H1 (cell line): ENCODE measurements around the gene ASCC1. TPM values are rescaled to one million over a fixed set of nuclear protein-coding genes. Genes with fewer than 3 reads are reported as not detected.

Experiments used
- CTCF ChIA-PET: fragments of 300-600 bp; sonication (Branson Sonifier 250); formaldehyde crosslinking; loops from one replicate; lab custom pipeline; 2021; ENCODE audit not compliant: partially characterized antibody; lab: Charles Lee
- POLR2A ChIA-PET: fragments of 300-600 bp; sonication (Branson Sonifier 250); formaldehyde crosslinking; loops from one replicate; lab custom pipeline; 2021; ENCODE audit warnings: inconsistent platforms; ENCODE audit not compliant: partially characterized antibody; lab: Charles Lee
- DNase-seq, 2 experiments: peaks; one replicate each; pipeline versions ENCODE4 v3.0.0 to v3.0.0-alpha.2; 2010 to 2022; ENCODE audit warnings: low spot score in 2 of 2, low read depth in 1 of 2, mixed read lengths in 1 of 2
- FAIRE-seq: peaks from 2 replicates; lab custom pipeline; 2011; peaks lifted over from hg19 to GRCh38; lab: Jason Lieb, UNC
- H2AFZ ChIP-seq: 2 replicates; pipeline ENCODE4 v1.8.1; 2012; ENCODE audit warnings: low read length, inconsistent platforms
- H2AK5ac ChIP-seq: 2 replicates; pipeline ENCODE4 v1.6.1; 2013; ENCODE audit warnings: low read depth, low read length
- H2BK120ac ChIP-seq: replicated peaks from 2 replicates; pipeline ENCODE3; 2013; ENCODE audit warnings: low read depth, low read length, inconsistent platforms
- H2BK12ac ChIP-seq: 2 replicates; pipeline ENCODE4 v1.6.1; 2013; ENCODE audit warnings: low read depth, low read length
- H2BK15ac ChIP-seq: 2 replicates; pipeline ENCODE4 v1.6.1; 2013; ENCODE audit warnings: low read length
- H2BK20ac ChIP-seq: 2 replicates; pipeline ENCODE4 v1.6.1; 2013; ENCODE audit warnings: low read length
- H2BK5ac ChIP-seq: 2 replicates; pipeline ENCODE4 v1.6.1; 2013; ENCODE audit warnings: low read depth, low read length
- H3K14ac ChIP-seq: 2 replicates; pipeline ENCODE4 v1.6.1; 2013; ENCODE audit warnings: inconsistent platforms; ENCODE audit not compliant: insufficient read length
- H3K18ac ChIP-seq: 2 replicates; pipeline ENCODE4 v1.6.1; 2013; ENCODE audit warnings: low read length; ENCODE audit errors: extremely low read depth
- H3K23ac ChIP-seq: 2 replicates; pipeline ENCODE4 v1.6.1; 2013; ENCODE audit warnings: inconsistent platforms; ENCODE audit not compliant: insufficient read length
- H3K23me2 ChIP-seq: 2 replicates; pipeline ENCODE4 v1.6.1; 2013; ENCODE audit warnings: low read depth, low read length
- H3K27ac ChIP-seq: 2 replicates; pipeline ENCODE4 v1.6.1; 2011; ENCODE audit warnings: low read depth, low read length, inconsistent platforms
- H3K27me3 ChIP-seq, 4 experiments: replicated peaks in 1 of 4; 1 replicate in 1 of 4; 2 replicates in 3 of 4; pipeline versions ENCODE4 v1.6.1 to v1.8.1; 2011 to 2013; ENCODE audit warnings: low read length in 3 of 4, mild to moderate bottlenecking in 3 of 4, inconsistent platforms in 2 of 4, mixed read lengths in 2 of 4, moderate library complexity in 1 of 4; ENCODE audit not compliant: control insufficient read depth in 3 of 4, insufficient read depth in 3 of 4; ENCODE audit errors: extremely low read depth in 1 of 4
- H3K36me3 ChIP-seq, 4 experiments: 2 replicates each; pipeline versions ENCODE4 v1.6.1 to v1.8.1; 2011 to 2013; ENCODE audit warnings: mild to moderate bottlenecking in 4 of 4, low read length in 3 of 4, moderate library complexity in 2 of 4, control low read depth in 1 of 4, inconsistent platforms in 1 of 4; ENCODE audit not compliant: insufficient read depth in 4 of 4, control insufficient read depth in 2 of 4
- H3K4ac ChIP-seq: replicated peaks from 2 replicates; pipeline ENCODE3; 2013; ENCODE audit warnings: low read length, low read depth, mixed read lengths, inconsistent platforms; ENCODE audit not compliant: insufficient read length
- H3K4me1 ChIP-seq, 4 experiments: replicated peaks in 1 of 4; 1 replicate in 1 of 4; 2 replicates in 3 of 4; pipeline versions ENCODE4 v1.6.1 to v1.8.1; 2011 to 2013; ENCODE audit warnings: low read length in 3 of 4, inconsistent platforms in 2 of 4, mixed read lengths in 1 of 4; ENCODE audit not compliant: insufficient read depth in 4 of 4, control insufficient read depth in 3 of 4
- H3K4me2 ChIP-seq, 2 experiments: 2 replicates each; pipeline versions ENCODE4 v1.6.1 to v1.8.1; 2011 to 2013; ENCODE audit warnings: low read depth in 2 of 2, low read length in 2 of 2, control low read depth in 1 of 2, inconsistent platforms in 1 of 2, mild to moderate bottlenecking in 1 of 2; ENCODE audit not compliant: insufficient read depth in 1 of 2
- H3K4me3 ChIP-seq, 4 experiments: fragments of 200-600, 300-600 bp in 1 of 4; sonication (generic), shearing (Covaris generic), sonication (Bioruptor Twin) in 1 of 4; 2 replicates each; pipeline versions ENCODE4 v1.5.1 to v1.8.1; 2011 to 2016; ENCODE audit warnings: low read length in 4 of 4, low read depth in 3 of 4, control low read depth in 2 of 4, inconsistent platforms in 2 of 4, mild to moderate bottlenecking in 2 of 4, mixed read lengths in 1 of 4, moderate library complexity in 1 of 4; ENCODE audit not compliant: insufficient read depth in 2 of 4; ENCODE audit errors: extremely low read depth in 1 of 4
- H3K56ac ChIP-seq: replicated peaks from 2 replicates; pipeline ENCODE3; 2013; ENCODE audit warnings: low read depth, mild to moderate bottlenecking, mixed read lengths, low read length, inconsistent platforms; ENCODE audit not compliant: insufficient read length
- H3K79me1 ChIP-seq: 2 replicates; pipeline ENCODE4 v1.6.1; 2013; ENCODE audit warnings: low read depth, low read length, control low read depth
- H3K79me2 ChIP-seq, 2 experiments: 2 replicates each; pipeline versions ENCODE4 v1.6.1 to v1.8.1; 2012 to 2013; ENCODE audit warnings: low read length in 2 of 2, mild to moderate bottlenecking in 2 of 2, inconsistent platforms in 1 of 2; ENCODE audit not compliant: insufficient read depth in 2 of 2, control insufficient read depth in 1 of 2
- H3K9ac ChIP-seq, 4 experiments: replicated peaks in 1 of 4; 1 replicate in 1 of 4; 2 replicates in 3 of 4; pipeline versions ENCODE4 v1.6.1 to v1.8.1; 2011 to 2013; ENCODE audit warnings: low read depth in 3 of 4, low read length in 3 of 4, control low read depth in 2 of 4, mild to moderate bottlenecking in 2 of 4, moderate library complexity in 2 of 4, inconsistent platforms in 1 of 4; ENCODE audit errors: extremely low read depth in 1 of 4
- H3K9me3 ChIP-seq, 2 experiments: 2 replicates each; pipeline versions ENCODE4 v1.6.1 to v1.8.1; 2012 to 2013; ENCODE audit warnings: mild to moderate bottlenecking in 2 of 2, moderate library complexity in 2 of 2, control low read depth in 1 of 2, inconsistent platforms in 1 of 2, low read depth in 1 of 2, low read length in 1 of 2, mixed read lengths in 1 of 2; ENCODE audit not compliant: insufficient read depth in 2 of 2
- H4K20me1 ChIP-seq, 2 experiments: replicated peaks in 1 of 2; 2 replicates each; pipeline versions ENCODE3 to v1.8.1; 2011 to 2013; ENCODE audit warnings: inconsistent platforms in 2 of 2, low read length in 2 of 2, mild to moderate bottlenecking in 1 of 2; ENCODE audit not compliant: insufficient read depth in 2 of 2, control insufficient read depth in 1 of 2
- H4K5ac ChIP-seq: 2 replicates; pipeline ENCODE4 v1.6.1; 2013; ENCODE audit warnings: low read length, low read depth, mixed read lengths, inconsistent platforms; ENCODE audit not compliant: insufficient read length
- H4K8ac ChIP-seq: 2 replicates; pipeline ENCODE4 v1.8.0; 2013; ENCODE audit warnings: mild to moderate bottlenecking, moderate library complexity, low read length, inconsistent platforms; ENCODE audit not compliant: insufficient read depth; ENCODE audit errors: extremely low read depth
- H4K91ac ChIP-seq: replicated peaks from 2 replicates; pipeline ENCODE3; 2013; ENCODE audit warnings: low read length, mixed read lengths, inconsistent platforms; ENCODE audit not compliant: insufficient read length
- CHD2 ChIP-seq: IDR thresholded peaks from 2 replicates; pipeline ENCODE4 v1.6.1; 2012; ENCODE audit warnings: low read length, improper control_type of control experiment
- CTCF ChIP-seq, 3 experiments: IDR thresholded peaks; 1 replicate in 2 of 3; 2 replicates in 1 of 3; pipeline versions ENCODE4 v1.5.1 to v1.6.1; 2011; ENCODE audit warnings: low read length in 3 of 3, mild to moderate bottlenecking in 3 of 3, inconsistent platforms in 2 of 3, low read depth in 1 of 3, moderate library complexity in 1 of 3; ENCODE audit not compliant: insufficient read depth in 1 of 3; ENCODE audit errors: control extremely low read depth in 1 of 3
- FOSL1 ChIP-seq: IDR thresholded peaks from 2 replicates; pipeline ENCODE4 v1.6.1; 2011; ENCODE audit warnings: mild to moderate bottlenecking, low read depth, low read length, moderate library complexity; ENCODE audit not compliant: insufficient read depth
- MAFK ChIP-seq: IDR thresholded peaks from 2 replicates; pipeline ENCODE4 v1.6.1; 2012; ENCODE audit warnings: low read depth, mild to moderate bottlenecking, improper control_type of control experiment, low read length
- NRF1 ChIP-seq: IDR thresholded peaks from 2 replicates; pipeline ENCODE4 v1.6.1; 2011; ENCODE audit warnings: mild to moderate bottlenecking, low read depth, low read length, improper control_type of control experiment
- RAD21 ChIP-seq, 2 experiments: IDR thresholded peaks in 1 of 2; conservative IDR thresholded peaks in 1 of 2; 2 replicates each; pipeline ENCODE4 v1.6.1; 2011; ENCODE audit warnings: low read depth in 2 of 2, low read length in 2 of 2, improper control_type of control experiment in 1 of 2, inconsistent platforms in 1 of 2, mild to moderate bottlenecking in 1 of 2, moderate library complexity in 1 of 2
- WGBS, 2 experiments: shearing (Covaris generic) in 1 of 2; methylation state at CpG; one replicate each; pipeline versions ENCODE4 v1.1.6 to v1.1.7; 2013 to 2015; ENCODE audit warnings: low lambda C conversion rate in 2 of 2, mixed read lengths in 2 of 2, inconsistent platforms in 1 of 2, low coverage in 1 of 2, missing lambda C conversion rate in 1 of 2; ENCODE audit not compliant: insufficient replicate concordance in 2 of 2, insufficient coverage in 1 of 2, insufficient read length in 1 of 2; ENCODE audit errors: extremely low coverage in 1 of 2, missing lambda C conversion rate in 1 of 2; 5-methylcytosine and 5-hydroxymethylcytosine counted together
- polyA plus RNA-seq, 7 experiments: library from polyadenylated mRNA; depleted of rRNA in 3 of 7; stranded (reverse) in 5 of 7; unstranded in 2 of 7; fragments of >200 nt in 5 of 7; fragments of 200-250 nt in 2 of 7; gene quantifications; 1 replicate in 5 of 7; 2 replicates in 1 of 7; 4 replicates in 1 of 7; pipeline versions ENCODE4 v1.2.1 to v1.2.3, GENCODE V29; 2011 to 2013; ENCODE audit warnings: missing spikeins in 2 of 7, mixed read lengths in 2 of 7
- total RNA-seq: library from RNA; stranded (reverse); fragmentation: NEBNext Ultra II Directional; extraction: Animal tissue kit (Norgen Biotek cat#: 25700); gene quantifications from 2 replicates; pipeline ENCODE4 v1.2.1, GENCODE V29; 2021

The ASCC1 gene
- total and polyA plus RNA-seq, 2 of the 8 experiments (the other 6 are each of a cell fraction or from before 2014, with no cell fraction given), result 25.6 to 35.8 TPM

GRCh38 chr10:72073708-72074573, 142.1 kb downstream of the ASCC1 start:
- no peaks in the 10 kb centered on the region for H3K79me1 ChIP-seq
- H4K20me1 ChIP-seq, result no peaks in the 10 kb centered on the region
- peaks cover 0 to 3% (median 0%) of the 10 kb centered on the region in 4 experiments; a peak in 3 of 7 replicates for H3K4me1 ChIP-seq
- H3K23me2 ChIP-seq, result no peaks in the 10 kb centered on the region
- H2BK20ac ChIP-seq, result no peak overlapping the region
- H3K79me2 ChIP-seq, result no peaks in the 10 kb centered on the region
- H3K27ac ChIP-seq, result no peak overlapping the region
- no peak overlapping the region for H4K8ac ChIP-seq
- H3K23ac ChIP-seq, result no peak overlapping the region
- FAIRE-seq, result no peak
- ChIA-PET POLR2A (interaction anchor here (0.7 to 1.3 kb wide), 2 partner anchors 147 to 200 kb away, joined by 5 to 6 read pairs; partner anchors contain the start of gene DDIT4), CTCF (interaction anchor here (1.0 to 10.2 kb wide), 7 partner anchors 9 to 254 kb away, joined by 3 to 100 read pairs (median 7); no protein-coding TSS in a partner anchor)
- H3K14ac ChIP-seq, result no peak overlapping the region
- no peak overlapping the region for H3K4ac ChIP-seq
- H3K56ac ChIP-seq, result no peak overlapping the region
- H2BK15ac ChIP-seq, result no peak overlapping the region
- H2AFZ ChIP-seq, result no peak overlapping the region
- H2BK120ac ChIP-seq, result no peak overlapping the region
- no peak overlapping the region for H3K4me3 ChIP-seq
- no peak overlapping the region for H2BK5ac ChIP-seq
- no peak overlapping the region for H3K9ac ChIP-seq
- DNase-seq, result no peak
- TF ChIP-seq MAFK (no peak), CTCF (IDR thresholded peaks at IDR 0.05; ENCODE audit: control extremely low read depth in 1 of 3, insufficient read depth in 1 of 3, low read depth in 1 of 3, low read length in 3 of 3) (no peak), FOSL1 (no peak), CHD2 (no peak), NRF1 (no peak), RAD21 (IDR thresholded peaks at IDR 0.05 in 1 of 2, conservative IDR thresholded peaks at IDR 0.05 in 1 of 2; ENCODE audit: low read depth in 2 of 2, low read length in 2 of 2) (no peak)
- no peak overlapping the region for H3K18ac ChIP-seq
- H4K91ac ChIP-seq, result no peak overlapping the region
- H3K36me3 ChIP-seq, result no peaks in the 10 kb centered on the region
- 94% methylated on average over 11 of the region's 14 CpGs; no CpG with 5 or more reads in 1 of the 2 experiments for WGBS, 2 experiments
- no peak overlapping the region for H2BK12ac ChIP-seq
- no peaks in the 10 kb centered on the region for H3K9me3 ChIP-seq
- H3K4me2 ChIP-seq, result no peak overlapping the region
- H3K27me3 ChIP-seq, result no peaks in the 10 kb centered on the region
- H2AK5ac ChIP-seq, result no peak overlapping the region
- H4K5ac ChIP-seq, result no peak overlapping the region
